ENCODE data around the gene HNF1A.
A peak's percentile ranks its signal among the peaks of the same experiment; 100 is the strongest.

DNA sequence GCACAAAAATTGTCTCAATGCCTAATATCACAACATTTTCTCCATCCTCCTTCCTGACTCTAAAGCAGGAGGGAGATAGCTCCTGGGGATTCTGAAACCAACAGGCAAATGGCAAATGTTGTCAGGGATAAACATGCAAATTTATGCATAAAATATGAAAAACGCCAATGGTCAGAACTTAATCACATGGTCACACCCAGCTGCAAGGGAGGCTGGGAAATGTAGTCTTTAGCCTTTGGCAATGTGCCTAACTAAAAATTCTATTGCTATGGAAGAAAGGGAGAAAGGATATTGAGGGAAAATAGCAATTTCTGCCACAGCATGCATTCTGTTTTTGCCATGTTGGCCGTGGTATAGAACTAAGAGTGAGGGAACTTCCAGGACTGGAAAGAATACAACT is 72.4 kb downstream of the HNF1A start:
- TF ChIP-seq, protein P1, sequence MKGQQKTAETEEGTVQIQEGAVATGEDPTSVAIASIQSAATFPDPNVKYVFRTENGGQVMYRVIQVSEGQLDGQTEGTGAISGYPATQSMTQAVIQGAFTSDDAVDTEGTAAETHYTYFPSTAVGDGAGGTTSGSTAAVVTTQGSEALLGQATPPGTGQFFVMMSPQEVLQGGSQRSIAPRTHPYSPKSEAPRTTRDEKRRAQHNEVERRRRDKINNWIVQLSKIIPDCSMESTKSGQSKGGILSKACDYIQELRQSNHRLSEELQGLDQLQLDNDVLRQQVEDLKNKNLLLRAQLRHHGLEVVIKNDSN (CRISPR knock-in tag; IDR thresholded peaks at IDR 0.05) = peak; percentile 84
- TF ChIP-seq ZNF197 (CRISPR knock-in tag; IDR thresholded peaks at IDR 0.05; ENCODE audit: low read depth) (no peak), ZNF561 (CRISPR knock-in tag; conservative IDR thresholded peaks at IDR 0.05) (no peak)

Data from K562 (cell line).